Measurements from ENCODE around the gene NUTM1. TPM values are rescaled to one million over a fixed set of nuclear protein-coding genes. Genes with fewer than 3 reads are reported as not detected.

Gene NUTM1
- total RNA-seq, 4 donors from 2014 or later = not detected

- TF ChIP-seq CTCF (IDR thresholded peaks at IDR 0.05; ENCODE audit: low read depth) = no peak
Measured at GRCh38 chr15:34318277-34319079, 24.6 kb upstream of the NUTM1 start.

- TF ChIP-seq CTCF (IDR thresholded peaks at IDR 0.05; ENCODE audit: low read depth) = no peak
Measured at GRCh38 chr15:34323217-34323616, 19.9 kb upstream of the NUTM1 start.

- no peak for TF ChIP-seq CTCF (IDR thresholded peaks at IDR 0.05; ENCODE audit: low read depth)
Measured at GRCh38 chr15:34324933-34325332, 18.2 kb upstream of the NUTM1 start.

DNA sequence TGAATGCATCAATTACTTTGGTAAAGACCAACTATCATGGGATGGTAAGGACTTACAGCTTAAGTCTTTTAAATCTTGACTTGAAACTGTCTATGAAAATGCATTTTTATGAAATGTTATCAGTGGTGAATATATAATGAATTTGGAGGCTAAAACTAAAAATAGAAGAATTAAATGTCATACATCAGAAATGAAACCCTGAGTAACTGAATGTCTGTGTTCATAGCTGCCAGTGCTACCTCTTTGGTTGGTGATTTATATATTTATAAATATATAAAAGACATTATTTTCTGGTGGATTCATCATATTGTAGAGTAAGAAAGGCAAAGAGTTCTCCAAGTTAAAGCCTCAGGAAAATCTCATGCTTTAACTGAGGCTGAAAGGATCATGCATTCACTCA, 17.7 kb upstream of the NUTM1 start:
- no peak for TF ChIP-seq CTCF (IDR thresholded peaks at IDR 0.05; ENCODE audit: low read depth)

DNA sequence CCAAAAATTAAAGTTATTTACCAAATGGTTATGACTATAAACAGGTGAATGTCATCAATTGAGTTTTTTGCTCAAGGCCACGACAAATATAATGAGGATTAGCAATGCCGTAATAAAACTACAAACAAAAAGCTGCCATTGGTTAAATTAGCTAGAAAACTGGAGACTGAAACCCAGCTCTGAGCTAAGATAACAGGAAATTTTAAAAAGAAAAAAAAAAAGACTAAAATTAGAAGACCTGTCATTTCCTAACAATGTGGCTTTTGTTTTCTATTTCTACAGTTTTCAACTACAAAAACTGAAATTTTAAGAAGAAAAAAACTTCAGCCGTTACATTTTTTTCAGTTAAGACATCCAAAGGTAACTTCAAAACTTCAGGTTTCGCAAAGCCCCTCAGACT, 15.2 kb upstream of the NUTM1 start:
- TF ChIP-seq CTCF (IDR thresholded peaks at IDR 0.05; ENCODE audit: low read depth) = no peak

DNA sequence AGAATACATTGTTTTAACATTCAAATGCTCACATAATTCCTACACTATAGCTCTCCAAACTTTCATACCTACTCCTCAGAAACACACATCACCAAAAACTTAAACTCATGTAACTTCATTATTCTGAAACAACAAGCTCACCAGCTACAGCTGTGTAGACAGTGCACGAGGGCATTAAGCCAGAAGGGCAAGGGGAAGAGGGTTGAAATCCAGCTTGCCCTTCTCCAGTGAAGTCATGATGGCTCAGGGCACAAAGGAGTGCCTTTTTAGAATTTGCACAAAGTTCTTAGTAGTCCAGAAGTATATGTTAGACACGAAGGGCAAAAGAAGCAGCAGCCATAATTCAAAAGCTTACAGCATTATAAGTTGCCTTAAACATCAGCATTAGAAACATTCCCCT, 14.1 kb upstream of the NUTM1 start:
- TF ChIP-seq CTCF (IDR thresholded peaks at IDR 0.05; ENCODE audit: low read depth) = no peak

DNA sequence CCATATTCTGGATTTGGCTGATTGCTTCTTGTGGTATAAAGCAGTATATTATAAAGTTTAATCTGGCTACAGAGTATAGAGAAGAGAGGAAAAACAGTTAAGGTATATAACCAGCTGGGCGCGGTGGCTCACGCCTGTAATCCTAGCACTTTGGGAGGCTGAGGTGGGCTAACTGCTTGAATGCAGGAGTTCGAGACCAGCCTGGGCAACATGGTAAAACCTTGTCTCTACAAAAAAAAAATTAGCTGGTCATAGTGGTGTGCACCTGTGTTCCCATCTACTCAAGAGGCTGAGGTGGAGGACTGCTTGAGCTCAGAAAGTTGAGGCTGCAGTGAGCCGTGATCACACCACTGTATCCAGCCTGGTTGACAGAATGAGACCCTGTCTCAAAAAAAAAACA, 12.8 kb upstream of the NUTM1 start:
- no peak for TF ChIP-seq CTCF (IDR thresholded peaks at IDR 0.05; ENCODE audit: low read depth)
